Measurements from ENCODE around the gene CCDC85B. TPM values are rescaled to one million over a fixed set of nuclear protein-coding genes. Genes with fewer than 3 reads are reported as not detected.

CCDC85B gene
- total and polyA plus RNA-seq, 2 of the 13 experiments (the other 11 are each of a cell fraction or from before 2014, with no cell fraction given), result 8.2 to 19.5 TPM

DNA sequence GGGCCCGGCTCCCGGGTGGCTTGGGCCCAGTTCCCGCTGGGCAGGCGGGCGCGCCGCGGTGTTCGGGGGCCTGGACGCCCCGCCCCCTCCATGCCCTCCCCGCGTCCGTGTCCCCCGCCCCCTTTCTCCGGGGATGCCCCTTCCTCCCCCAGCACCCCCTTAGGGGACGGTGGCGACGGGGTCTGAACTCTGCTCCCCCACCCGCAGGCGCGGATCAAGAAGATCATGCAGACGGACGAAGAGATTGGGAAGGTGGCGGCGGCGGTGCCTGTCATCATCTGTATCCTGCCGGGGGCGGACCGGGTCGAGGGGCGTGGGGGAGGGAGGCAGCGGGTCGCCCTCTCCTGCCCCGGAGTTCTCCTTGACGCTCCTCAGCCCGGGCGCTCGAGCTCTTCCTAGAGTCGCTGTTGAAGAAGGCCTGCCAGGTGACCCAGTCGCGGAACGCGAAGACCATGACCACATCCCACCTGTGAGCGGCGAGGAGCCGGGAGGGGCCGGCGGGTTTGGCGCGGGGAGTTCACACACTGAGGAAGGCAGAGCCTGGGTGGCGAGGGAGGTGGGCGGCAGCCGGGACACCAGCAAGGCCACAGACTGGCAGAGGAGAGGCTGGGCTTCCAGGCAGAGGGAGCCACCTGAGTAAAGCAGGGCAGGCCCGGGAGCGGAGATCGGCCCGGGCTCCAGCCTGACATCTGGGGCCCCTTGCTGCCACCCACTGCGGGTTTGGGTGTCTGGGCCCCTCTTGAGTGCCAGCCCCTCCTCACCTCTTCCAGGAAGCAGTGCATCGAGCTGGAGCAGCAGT is 29.3 kb downstream of the CCDC85B start (continued):
- TF ChIP-seq AGO2 (optimal IDR thresholded peaks at IDR 0.05; ENCODE audit: low read depth, low read length) (peak; percentile 45), ZNF687 (CRISPR knock-in tag; IDR thresholded peaks at IDR 0.05) (peak; percentile 65), ZNF574 (CRISPR knock-in tag; IDR thresholded peaks at IDR 0.05) (no peak), EHMT2 (IDR thresholded peaks at IDR 0.05; ENCODE audit: borderline replicate concordance, low read depth, low read length) (no peak), ZNF589 (CRISPR knock-in tag; conservative IDR thresholded peaks at IDR 0.05) (0 out of 2 replicates have a peak, but pooled peaks have one; percentile 16), HIVEP1 (CRISPR knock-in tag; IDR thresholded peaks at IDR 0.05) (peak; percentile 13; the same call in 1 of the 2 replicates), ZNF552 (CRISPR knock-in tag; IDR thresholded peaks at IDR 0.05; ENCODE audit: borderline replicate concordance) (0 out of 2 replicates have a peak, but pooled peaks have one; percentile 15), ARNT (IDR thresholded peaks at IDR 0.05) (no peak), IKZF4 (CRISPR knock-in tag; IDR thresholded peaks at IDR 0.05; ENCODE audit: borderline replicate concordance, low read depth, not compliant biosample characterization) (no peak), TBX2 (CRISPR knock-in tag; IDR thresholded peaks at IDR 0.05; ENCODE audit: borderline replicate concordance) (0 out of 2 replicates have a peak, but pooled peaks have one; percentile 23), XRCC5 (optimal IDR thresholded peaks at IDR 0.05; ENCODE audit: low read length) (no peak), SAP130 (CRISPR knock-in tag; IDR thresholded peaks at IDR 0.05; ENCODE audit: low read depth) (peak; percentile 9), ZBTB26 (CRISPR knock-in tag; IDR thresholded peaks at IDR 0.05; ENCODE audit: borderline replicate concordance) (no peak), ZNF740 (CRISPR knock-in tag; IDR thresholded peaks at IDR 0.05) (0 out of 2 replicates have a peak, but pooled peaks have one; percentile 7), ZNF296 (CRISPR knock-in tag; conservative IDR thresholded peaks at IDR 0.05) (0 out of 2 replicates have a peak, but pooled peaks have one; percentile 26), ZNF569 (CRISPR knock-in tag; IDR thresholded peaks at IDR 0.05; ENCODE audit: borderline replicate concordance) (no peak), SMAD3 (CRISPR knock-in tag; IDR thresholded peaks at IDR 0.05) (no peak), ZNF629 (CRISPR knock-in tag; conservative IDR thresholded peaks at IDR 0.05) (no peak)

Data from HepG2 (cell line).